Cerebellar nuclear complex (tissue), 1 donor: ENCODE measurements around the gene VWA5B2.
"Not testable (repeated sequence)": the region's sequence is repeated elsewhere in the genome, so short reads cannot be mapped to it uniquely, and the experiment has no call there.

ENCODE experiments used
- DNase-seq, 2 experiments: peaks; one replicate each; lab custom pipeline; 2025; lab: John Stamatoyannopoulos, UW

VWA5B2 gene

GRCh38 chr3:184241447-184242296 is 12.3 kb downstream of the VWA5B2 start:
- no peak for DNase-seq

GRCh38 chr3:184242297-184242685 is 12.9 kb downstream of the VWA5B2 start:
- DNase-seq, result no peak

DNA sequence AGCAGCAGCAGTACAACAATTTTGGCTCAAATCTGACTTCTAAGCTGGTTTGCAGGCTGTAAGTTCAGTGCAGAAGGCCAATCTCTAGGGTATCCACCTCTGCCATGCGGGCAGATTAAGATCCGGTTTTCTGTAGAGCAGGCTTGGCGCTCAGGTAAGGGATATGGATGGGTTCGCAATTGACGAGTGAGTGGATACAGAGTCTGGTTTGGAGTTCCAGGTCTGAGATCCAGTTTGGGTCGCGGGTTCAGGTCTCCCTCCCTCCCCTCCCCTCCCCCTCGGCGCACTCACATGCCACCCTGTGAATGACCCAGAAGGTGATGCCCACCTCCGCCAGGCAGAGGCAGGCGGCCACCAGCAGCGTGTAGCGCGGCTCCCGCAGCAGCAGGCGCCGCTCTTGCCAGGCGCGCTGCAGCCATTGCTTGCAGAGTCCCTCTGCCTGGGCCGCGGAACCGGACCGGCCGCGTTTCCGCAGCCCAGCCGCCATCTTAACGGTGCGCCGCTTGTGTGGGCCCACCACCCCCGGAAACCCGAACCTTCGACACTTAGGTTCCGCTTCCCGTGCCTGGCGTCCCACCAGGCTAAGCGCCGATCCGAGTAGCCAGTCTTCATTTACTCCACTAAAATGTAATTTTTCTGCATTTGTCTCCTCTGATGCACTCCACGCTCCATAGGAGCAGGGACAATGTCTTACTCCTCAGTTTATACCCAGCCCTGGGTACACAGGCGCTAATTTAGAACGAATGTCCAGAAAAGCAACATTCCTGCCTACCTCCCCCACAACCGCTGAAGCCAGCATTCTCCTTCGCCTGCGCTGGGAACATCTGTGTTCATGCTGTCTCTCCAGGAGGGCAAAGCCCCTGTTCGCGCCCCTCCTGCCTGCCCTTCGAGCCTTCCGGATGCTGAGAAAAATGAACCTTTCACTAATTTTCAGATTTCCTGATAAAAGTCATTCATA is 19.3 kb downstream of the VWA5B2 start, which contains the start of gene ALG3:
TSS of gene ALG3 (minus strand) at position 509 of the 958 bp plus-strand sequence. CDS start at position 487, 22 bp downstream.
- peak in 1 of 2 experiments; percentile 13 for DNase-seq

DNA sequence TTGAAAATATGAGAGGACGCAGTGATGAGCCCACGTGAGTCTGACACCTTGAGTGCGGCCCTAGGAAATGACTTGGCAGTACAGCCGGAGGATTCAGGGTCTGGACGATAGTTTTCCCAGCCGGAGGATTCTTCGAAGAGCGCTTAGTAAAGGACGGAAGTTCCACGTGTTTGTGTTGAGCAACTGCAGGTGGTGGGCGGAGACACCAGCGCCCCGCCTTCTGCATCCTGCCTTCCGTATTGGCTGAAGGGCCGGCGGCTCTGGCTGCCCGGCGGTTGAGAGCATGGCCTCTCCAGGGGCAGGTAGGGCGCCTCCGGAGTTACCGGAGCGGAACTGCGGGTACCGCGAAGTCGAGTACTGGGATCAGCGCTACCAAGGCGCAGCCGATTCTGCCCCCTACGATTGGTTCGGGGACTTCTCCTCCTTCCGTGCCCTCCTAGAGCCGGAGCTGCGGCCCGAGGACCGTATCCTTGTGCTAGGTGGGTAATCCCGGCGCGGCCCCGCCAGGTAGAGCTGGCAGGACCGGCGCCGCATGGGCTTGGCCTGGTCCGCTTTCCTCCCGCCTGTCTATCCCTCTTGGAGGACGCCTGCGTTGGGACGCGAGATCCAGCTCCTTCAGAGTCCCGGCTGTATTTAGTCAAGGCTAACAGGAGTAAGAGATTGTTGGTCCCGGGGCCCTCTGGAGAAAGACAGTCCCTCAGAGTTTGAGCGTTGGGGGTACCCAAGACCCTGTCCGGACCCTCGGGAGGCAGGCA is 20.2 kb downstream of the VWA5B2 start, which contains the start of gene EEF1AKMT4:
TSS of gene EEF1AKMT4 (plus strand) at position 261 of the 755 bp plus-strand sequence. CDS start at position 284, 23 bp downstream.
- peak; percentile 70 to 84 for DNase-seq

GRCh38 chr3:184250167-184250828 is 20.9 kb downstream of the VWA5B2 start:
- peak in 1 of 2 experiments; percentile 15 for DNase-seq

- DNase-seq, result no peak
These were observed 26.1 kb downstream of the VWA5B2 start for GRCh38 chr3:184255291-184256039.

DNA sequence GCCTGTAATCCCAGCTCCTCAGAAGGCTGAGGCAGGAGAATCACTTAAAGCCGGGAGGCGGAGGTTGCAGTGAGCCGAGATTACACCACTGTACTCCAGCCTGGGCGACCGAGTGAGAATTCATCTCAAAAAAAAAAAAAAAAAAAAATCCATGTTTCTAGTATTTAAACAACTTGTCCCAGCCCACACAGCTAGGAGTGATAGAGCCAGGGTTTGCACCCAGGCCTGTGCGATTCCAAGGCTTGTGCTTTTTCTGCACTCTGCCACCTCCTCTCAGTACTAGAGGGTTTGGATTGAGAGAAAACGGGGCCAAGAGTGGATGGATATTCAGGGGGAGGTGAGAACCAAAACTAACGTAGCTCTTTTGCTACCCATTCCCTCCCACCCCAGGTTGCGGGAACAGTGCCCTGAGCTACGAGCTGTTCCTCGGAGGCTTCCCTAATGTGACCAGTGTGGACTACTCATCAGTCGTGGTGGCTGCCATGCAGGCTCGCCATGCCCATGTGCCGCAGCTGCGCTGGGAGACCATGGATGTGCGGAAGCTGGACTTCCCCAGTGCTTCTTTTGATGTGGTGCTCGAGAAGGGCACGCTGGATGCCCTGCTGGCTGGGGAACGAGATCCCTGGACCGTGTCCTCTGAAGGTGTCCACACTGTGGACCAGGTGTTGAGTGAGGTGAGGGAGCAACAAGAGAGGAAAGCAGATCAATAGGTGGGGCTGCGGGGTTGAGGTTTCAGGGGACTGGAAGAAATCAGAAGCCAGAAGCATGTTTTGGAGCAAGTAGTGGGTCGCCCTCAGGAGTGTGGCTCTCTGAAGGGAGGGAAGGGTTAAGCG is 27.9 kb downstream of the VWA5B2 start:
- DNase-seq, result no peak

DNA sequence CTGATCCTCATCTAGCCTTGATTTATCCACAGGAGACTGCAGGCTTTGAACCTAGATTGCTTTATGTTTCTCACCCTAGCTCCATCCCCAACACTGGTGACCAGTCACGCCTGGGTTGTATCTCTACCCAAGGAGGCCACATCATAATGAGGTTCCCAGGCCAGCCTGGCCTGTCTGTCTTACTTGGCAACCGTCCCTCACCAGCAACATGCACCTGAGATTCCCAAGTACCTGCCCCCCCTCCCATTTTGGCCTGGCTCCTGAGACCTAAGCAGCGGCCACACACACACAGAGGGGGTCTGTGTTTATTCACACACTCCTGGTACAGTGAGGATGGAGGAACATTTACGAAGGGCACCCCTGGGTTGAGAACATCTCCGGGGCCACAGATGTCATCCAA is 29.5 kb downstream of the VWA5B2 start:
- DNase-seq, result no peak

- no peak for DNase-seq
These were observed 30.1 kb downstream of the VWA5B2 start for GRCh38 chr3:184259396-184259877.

- no peak for DNase-seq
These were observed 30.7 kb downstream of the VWA5B2 start for GRCh38 chr3:184259878-184260723.

- DNase-seq, result no peak
These were observed 31.4 kb downstream of the VWA5B2 start for GRCh38 chr3:184260724-184261269.

GRCh38 chr3:184261270-184261853 is 32.0 kb downstream of the VWA5B2 start, which contains the start of gene CAMK2N2:
TSS of gene CAMK2N2 (minus strand) at chr3:184261553. CDS start at chr3:184261285, 268 bp downstream.
- peak in 1 of 2 experiments; percentile 18 for DNase-seq

DNA sequence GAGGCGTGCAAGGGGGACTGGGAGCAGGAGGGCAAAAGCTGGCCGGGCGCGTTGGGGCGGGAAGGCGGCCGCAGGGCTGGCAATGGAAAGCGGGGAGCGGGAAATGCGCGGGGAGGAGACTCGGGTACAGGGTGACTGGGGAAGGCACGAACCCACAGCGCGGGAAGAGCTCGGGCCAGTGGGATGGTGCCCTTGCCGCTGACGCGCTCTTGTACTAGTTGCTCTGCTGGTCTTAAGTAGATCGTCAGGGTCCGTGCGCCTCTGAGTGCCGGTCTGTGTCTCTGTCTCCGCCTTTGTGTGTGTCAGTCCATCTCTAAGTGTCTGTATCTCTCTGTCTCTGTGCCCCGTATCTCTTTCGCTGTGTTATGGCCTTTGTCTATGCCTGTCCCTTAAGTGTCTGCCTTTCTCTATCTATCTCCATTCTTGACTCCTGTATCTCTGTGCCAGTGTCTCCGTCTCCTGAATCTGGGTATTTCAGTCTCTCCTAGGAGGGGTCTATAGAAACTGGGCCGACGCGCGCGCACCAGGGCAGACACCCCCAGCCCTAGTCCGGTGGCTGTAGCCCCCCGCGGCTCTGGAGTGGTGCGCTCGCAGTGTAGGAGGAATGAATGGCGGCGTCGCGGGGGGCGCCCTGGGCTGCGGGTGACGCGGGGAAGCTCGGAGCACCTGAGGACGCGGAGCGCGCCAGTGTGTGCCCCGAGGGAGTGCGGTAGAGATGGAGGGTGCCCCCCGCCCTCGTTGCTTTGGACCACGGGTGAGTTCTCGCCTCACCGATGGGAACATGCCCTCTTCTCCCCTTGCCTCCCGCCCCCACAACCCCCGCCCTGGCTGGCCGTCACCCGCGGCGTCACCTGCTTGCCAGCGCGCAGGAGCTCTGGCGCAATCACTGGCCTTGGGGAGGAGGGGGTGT is 32.7 kb downstream of the VWA5B2 start:
- DNase-seq, result no peak

GRCh38 chr3:184262764-184263179 is 33.4 kb downstream of the VWA5B2 start:
- DNase-seq, result no peak

DNA sequence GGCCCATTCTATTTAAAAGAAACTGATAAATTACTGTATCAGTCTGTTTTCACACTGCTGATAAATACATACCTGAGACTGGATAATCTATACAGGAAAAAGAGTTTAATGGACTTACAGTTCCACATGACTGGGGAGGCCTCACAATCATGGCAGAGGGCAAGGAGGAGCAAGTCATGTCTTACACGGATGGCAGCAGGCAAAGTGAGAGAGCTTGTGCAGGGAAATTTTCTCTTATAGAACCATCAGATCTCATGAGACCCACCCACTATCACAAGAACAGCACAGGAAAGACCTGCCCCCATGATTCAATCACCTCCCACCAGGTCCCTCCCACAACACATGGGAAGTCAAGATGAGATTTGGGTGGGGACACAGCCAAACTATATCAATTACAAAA is 37.9 kb downstream of the VWA5B2 start:
- DNase-seq, result not testable (repeated sequence)

GRCh38 chr3:184272269-184272668 is 42.9 kb downstream of the VWA5B2 start:
- no peak for DNase-seq

DNA sequence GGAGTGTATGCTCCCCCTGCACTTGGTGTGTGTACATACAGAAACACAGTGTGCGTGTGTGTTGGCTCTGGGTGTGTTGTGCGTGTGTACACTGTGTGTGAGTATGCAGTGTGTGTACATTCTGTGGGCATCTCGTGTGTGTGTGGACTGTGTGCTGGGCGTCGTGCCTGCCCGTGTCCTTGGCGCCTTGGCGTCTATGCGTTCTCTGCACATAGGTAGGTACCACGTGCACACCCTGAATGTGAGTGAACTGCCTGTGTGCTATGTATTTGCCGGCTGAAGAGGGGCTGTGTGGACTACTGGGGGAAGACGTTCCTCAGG is 46.0 kb downstream of the VWA5B2 start:
- no peak for DNase-seq
